HCT116 (cell line): ENCODE results near the gene DYNC1LI1. TPM values are rescaled to one million over a fixed set of nuclear protein-coding genes. Genes with fewer than 3 reads are reported as not detected.
"Not testable (repeated sequence)": the region's sequence is repeated elsewhere in the genome, so short reads cannot be mapped to it uniquely, and the experiment has no call there.

ENCODE experiments used
- ATAC-seq: fragments of 200-7000 bp; cut with Tn5 transposase; 2 replicates; pipeline ENCODE4 v1.9.1; 2020; ENCODE audit warnings: mild to moderate bottlenecking, moderate library complexity
- BruUV-seq: library from RNA; stranded (reverse); fragments of 400-500 nt; replicated peaks from 2 replicates; lab custom pipeline; 2021; lab: Mats Ljungman, UMichigan
- CTCF ChIA-PET: fragments of 300-600 bp; sonication (Branson Sonifier 250); formaldehyde crosslinking; loops from one replicate; lab custom pipeline; 2021; ENCODE audit warnings: antibody characterized with exemption; lab: Charles Lee
- POLR2A ChIA-PET: fragments of 300-600, 350-600 bp; sonication (Branson Sonifier 250); formaldehyde crosslinking; loops from one replicate; lab custom pipeline; 2021; ENCODE audit warnings: antibody characterized with exemption; lab: Charles Lee
- RAD21 ChIA-PET, 2 experiments: fragments of 300-600 bp; sonication (Branson Sonifier 250); formaldehyde crosslinking; loops; one replicate each; lab custom pipeline; 2023; ENCODE audit warnings: low total read pairs in 2 of 2; ENCODE audit not compliant: uncharacterized antibody in 2 of 2, unreplicated experiment in 2 of 2, low non-redundant PET in 1 of 2; lab: Charles Lee
- DNase-seq: peaks from one replicate; pipeline ENCODE4 v3.0.0-alpha.2; 2010; ENCODE audit warnings: low read depth, low spot score
- H2AFZ ChIP-seq: fragments of 200-600 bp; shearing (Covaris generic), sonication (generic); 2 replicates; pipeline ENCODE4 v1.6.1; 2017; ENCODE audit warnings: low read depth, mixed run types, mixed read lengths, antibody characterized with exemption, low read length; ENCODE audit not compliant: poor library complexity, severe bottlenecking
- H3K27ac ChIP-seq: 2 replicates; pipeline ENCODE4 v1.5.1; 2012; ENCODE audit warnings: low read depth, low read length
- H3K27me3 ChIP-seq: fragments of 200-600 bp; sonication (generic); 2 replicates; pipeline ENCODE4 v1.6.1; 2016; ENCODE audit warnings: mixed run types, low read length, mixed read lengths; ENCODE audit not compliant: insufficient read depth
- H3K36me3 ChIP-seq, 2 experiments: fragments of 200-500 bp in 1 of 2; fragments of 200-600 bp in 1 of 2; sonication (Bioruptor generic) in 1 of 2; sonication (generic) in 1 of 2; 2 replicates each; pipeline versions ENCODE4 v1.5.1 to v1.6.1; 2014 to 2016; ENCODE audit warnings: low read length in 2 of 2, inconsistent platforms in 1 of 2, mixed read lengths in 1 of 2, mixed run types in 1 of 2; ENCODE audit not compliant: insufficient read depth in 2 of 2, control insufficient read depth in 1 of 2
- H3K4me1 ChIP-seq, 2 experiments: fragments of 200-600 bp in 1 of 2; sonication (generic) in 1 of 2; 2 replicates each; pipeline versions ENCODE4 v1.5.1 to v1.6.1; 2012 to 2017; ENCODE audit warnings: low read length in 2 of 2, inconsistent platforms in 1 of 2, mild to moderate bottlenecking in 1 of 2, mixed read lengths in 1 of 2, mixed run types in 1 of 2, moderate library complexity in 1 of 2; ENCODE audit not compliant: insufficient read depth in 2 of 2, control insufficient read depth in 1 of 2
- H3K4me2 ChIP-seq: fragments of 200-600 bp; sonication (generic); 2 replicates; pipeline ENCODE4 v1.6.1; 2017; ENCODE audit warnings: mixed run types, low read length, mixed read lengths
- H3K4me3 ChIP-seq, 2 experiments: fragments of 200-600 bp in 1 of 2; sonication (generic) in 1 of 2; replicated peaks in 1 of 2; 2 replicates each; pipeline ENCODE4 v1.5.1; 2011 to 2016; ENCODE audit warnings: low read length in 2 of 2, control low read depth in 1 of 2, low read depth in 1 of 2, mild to moderate bottlenecking in 1 of 2, mixed read lengths in 1 of 2, mixed run types in 1 of 2
- H3K79me2 ChIP-seq: fragments of 200-600 bp; sonication (generic); 2 replicates; pipeline ENCODE4 v1.6.1; 2017; ENCODE audit warnings: mild to moderate bottlenecking, mixed run types, low read length, moderate library complexity, mixed read lengths; ENCODE audit not compliant: insufficient read depth
- H3K9ac ChIP-seq: fragments of 200-600 bp; sonication (generic); 2 replicates; pipeline ENCODE4 v1.6.1; 2016; ENCODE audit warnings: low read length, mixed read lengths
- H3K9me2 ChIP-seq: fragments of 200-600 bp; sonication (generic), shearing (Covaris generic); 2 replicates; pipeline ENCODE4 v1.6.1; 2017; ENCODE audit warnings: mixed run types, mild to moderate bottlenecking, moderate library complexity; ENCODE audit not compliant: insufficient read depth
- H3K9me3 ChIP-seq, 2 experiments: fragments of 200-500 bp in 1 of 2; fragments of 200-600 bp in 1 of 2; sonication (Bioruptor generic) in 1 of 2; sonication (generic) in 1 of 2; 2 replicates each; pipeline ENCODE4 v1.6.1; 2014 to 2017; ENCODE audit warnings: low read length in 2 of 2, mixed read lengths in 2 of 2, inconsistent platforms in 1 of 2, low read depth in 1 of 2, mild to moderate bottlenecking in 1 of 2, mixed run types in 1 of 2, moderate library complexity in 1 of 2; ENCODE audit not compliant: control insufficient read depth in 1 of 2, insufficient read depth in 1 of 2
- H4K20me1 ChIP-seq: fragments of 200-600 bp; sonication (generic), shearing (Covaris generic); 2 replicates; pipeline ENCODE4 v1.6.1; 2017; ENCODE audit warnings: mixed run types, mild to moderate bottlenecking, moderate library complexity; ENCODE audit not compliant: insufficient read depth
- REST ChIP-seq: IDR thresholded peaks from 2 replicates; pipeline ENCODE4 v1.6.1; 2012; ENCODE audit warnings: low read depth
- intact Hi-C: fragments of 100-400 bp; cut with micrococcal nuclease; formaldehyde crosslinking; loops from 2 replicates; pipeline ENCODE4 v1.10.0; 2022
- total RNA-seq: library from RNA; stranded (reverse); gene quantifications from one replicate; pipeline ENCODE4 v1.2.1, GENCODE V29; 2021; ENCODE audit not compliant: unreplicated experiment

Gene DYNC1LI1
- total RNA-seq, 1 experiment from 2014 or later, result 39.4 TPM

DNA sequence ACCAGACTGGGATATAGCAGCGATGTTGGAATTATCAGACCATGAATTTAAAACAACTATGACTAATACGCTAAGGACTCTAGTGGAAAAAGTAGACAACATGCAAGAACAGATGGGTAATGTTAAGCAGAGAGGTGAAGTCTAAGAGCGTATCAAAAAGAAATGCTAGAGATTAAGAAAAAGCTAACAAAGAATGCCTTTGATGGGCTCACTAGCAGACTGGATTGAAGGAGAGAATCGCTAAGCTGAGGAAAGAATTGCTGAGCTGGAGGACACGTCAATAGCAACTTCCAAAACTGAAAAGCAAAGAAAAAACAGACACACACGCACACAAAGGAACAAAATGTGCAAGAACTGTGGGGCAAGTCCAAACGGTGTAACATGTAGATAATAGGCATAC is 48.0 kb downstream of the DYNC1LI1 start (continued):
- no peak for TF ChIP-seq REST

DNA sequence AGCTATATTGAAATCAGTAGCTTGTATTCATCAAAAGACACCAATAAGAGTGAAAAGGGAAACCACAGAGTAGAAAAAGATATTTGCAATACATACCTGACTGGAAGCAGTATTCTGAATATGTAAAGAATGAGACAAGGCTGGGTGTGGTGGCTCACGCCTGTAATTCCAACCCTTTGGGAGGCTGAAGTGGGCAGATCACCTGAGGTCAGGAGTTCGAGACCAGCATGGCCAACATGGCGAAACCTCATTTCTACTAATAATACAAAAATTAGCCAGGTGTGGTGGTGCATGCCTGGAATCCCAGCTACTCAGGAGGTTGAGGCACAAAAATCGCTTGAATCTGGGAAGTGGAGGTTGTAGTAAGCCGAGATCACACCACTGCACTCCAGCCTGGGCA is 51.7 kb downstream of the DYNC1LI1 start:
- intact Hi-C loops, H3K4me1 ChIP-seq, H3K4me3 ChIP-seq, BruUV-seq, H3K4me2 ChIP-seq, ATAC-seq, H4K20me1 ChIP-seq, H3K79me2 ChIP-seq, H3K9me2 ChIP-seq, POLR2A ChIA-PET, H3K9ac ChIP-seq, H2AFZ ChIP-seq, H3K36me3 ChIP-seq, CTCF ChIA-PET, H3K27me3 ChIP-seq, H3K9me3 ChIP-seq, DNase-seq, H3K27ac ChIP-seq: not testable (repeated sequence)
- RAD21 ChIA-PET, result interaction anchor here in 1 of 2 experiments (0.6 kb wide), 1 partner anchor 213 kb away, joined by 4 read pairs; no protein-coding TSS in a partner anchor

GRCh38 chr3:32516751-32517150 is 53.9 kb downstream of the DYNC1LI1 start:
- ATAC-seq, POLR2A ChIA-PET, H3K4me3 ChIP-seq, BruUV-seq, H3K4me2 ChIP-seq, RAD21 ChIA-PET, DNase-seq, H3K9ac ChIP-seq, H4K20me1 ChIP-seq, H3K27me3 ChIP-seq, H3K36me3 ChIP-seq, intact Hi-C loops, H3K79me2 ChIP-seq, H3K27ac ChIP-seq, H3K9me2 ChIP-seq, H3K9me3 ChIP-seq, H2AFZ ChIP-seq, H3K4me1 ChIP-seq, CTCF ChIA-PET: not testable (repeated sequence)
